ENCODE results near the gene SPC24.
A peak's percentile ranks its signal among the peaks of the same experiment; 100 is the strongest.
"Not testable (repeated sequence)": the region's sequence is repeated elsewhere in the genome, so short reads cannot be mapped to it uniquely, and the experiment has no call there.

Gene SPC24

DNA sequence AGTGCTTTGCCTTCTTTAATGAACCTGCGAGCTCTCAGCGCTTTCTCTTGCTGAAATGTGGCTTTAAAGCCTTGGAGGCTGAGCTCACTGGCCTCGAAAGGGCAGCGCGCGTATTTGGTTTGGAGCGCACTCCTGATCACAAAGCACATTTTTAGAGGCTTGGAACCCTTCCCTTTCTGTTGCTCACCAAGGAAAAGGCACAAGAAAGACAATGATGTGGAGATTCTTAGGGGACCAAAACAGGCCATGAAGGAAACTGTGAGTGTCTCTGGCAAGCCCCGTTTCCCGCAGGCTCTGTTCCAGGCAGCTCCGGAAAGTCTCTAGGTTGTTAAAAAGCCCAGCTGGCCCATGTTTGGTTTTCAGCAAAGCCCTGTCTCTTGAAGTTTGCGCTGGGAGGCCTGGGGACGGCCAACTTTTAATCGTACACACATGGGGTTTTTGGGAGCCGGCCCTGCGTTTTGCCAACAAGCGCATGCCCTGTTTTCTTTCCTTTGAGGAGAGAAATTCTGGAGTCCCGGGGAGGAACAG lies 9.4 kb upstream of the SPC24 start:
- Histone ChIP-seq H3K4me3 (ENCODE audit: low read depth, low read length) (no peak overlapping the region), H3K36me3 (ENCODE audit: control insufficient read depth, insufficient read depth, low read length) (no peaks in the 10 kb centered on the region), H3K27ac (no peak overlapping the region), H3K9ac (no peak overlapping the region), H3K9me3 (ENCODE audit: control insufficient read depth, low read length) (no peaks in the 10 kb centered on the region), H3K4me1 (no peaks in the 10 kb centered on the region), H3K4me2 (ENCODE audit: low read length) (no peak overlapping the region), H3K79me2 (no peaks in the 10 kb centered on the region), H3K27me3 (ENCODE audit: control insufficient read depth, insufficient read depth, low read length) (no peaks in the 10 kb centered on the region), H2AFZ (no peak overlapping the region)
- TF ChIP-seq, protein P1, sequence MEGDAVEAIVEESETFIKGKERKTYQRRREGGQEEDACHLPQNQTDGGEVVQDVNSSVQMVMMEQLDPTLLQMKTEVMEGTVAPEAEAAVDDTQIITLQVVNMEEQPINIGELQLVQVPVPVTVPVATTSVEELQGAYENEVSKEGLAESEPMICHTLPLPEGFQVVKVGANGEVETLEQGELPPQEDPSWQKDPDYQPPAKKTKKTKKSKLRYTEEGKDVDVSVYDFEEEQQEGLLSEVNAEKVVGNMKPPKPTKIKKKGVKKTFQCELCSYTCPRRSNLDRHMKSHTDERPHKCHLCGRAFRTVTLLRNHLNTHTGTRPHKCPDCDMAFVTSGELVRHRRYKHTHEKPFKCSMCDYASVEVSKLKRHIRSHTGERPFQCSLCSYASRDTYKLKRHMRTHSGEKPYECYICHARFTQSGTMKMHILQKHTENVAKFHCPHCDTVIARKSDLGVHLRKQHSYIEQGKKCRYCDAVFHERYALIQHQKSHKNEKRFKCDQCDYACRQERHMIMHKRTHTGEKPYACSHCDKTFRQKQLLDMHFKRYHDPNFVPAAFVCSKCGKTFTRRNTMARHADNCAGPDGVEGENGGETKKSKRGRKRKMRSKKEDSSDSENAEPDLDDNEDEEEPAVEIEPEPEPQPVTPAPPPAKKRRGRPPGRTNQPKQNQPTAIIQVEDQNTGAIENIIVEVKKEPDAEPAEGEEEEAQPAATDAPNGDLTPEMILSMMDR (IDR thresholded peaks at IDR 0.05), result no peak

DNA sequence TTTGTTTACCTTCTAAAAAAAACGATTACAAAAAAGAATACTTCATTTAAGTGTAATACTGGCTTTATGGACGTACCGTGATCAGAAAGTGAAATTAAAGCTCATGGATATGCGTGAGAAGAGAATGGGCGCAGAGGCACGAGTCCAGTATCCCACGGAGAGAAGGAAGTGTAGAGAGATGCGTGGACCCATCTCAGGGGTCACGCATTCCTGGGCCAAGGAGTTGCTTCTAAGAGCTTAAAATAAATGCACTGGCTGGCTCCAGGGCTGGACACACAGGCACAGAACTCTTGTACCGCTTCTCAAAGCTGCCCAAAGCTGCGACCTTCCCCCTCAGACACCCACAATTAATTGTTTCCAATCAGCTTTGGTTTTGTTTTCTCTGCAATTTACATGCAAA lies 8.7 kb upstream of the SPC24 start:
- H3K4me1 ChIP-seq, result no peaks in the 10 kb centered on the region
- no peaks in the 10 kb centered on the region for H3K36me3 ChIP-seq (ENCODE audit: control insufficient read depth, insufficient read depth, low read length)
- H3K4me2 ChIP-seq (ENCODE audit: low read length), result no peak overlapping the region
- H3K79me2 ChIP-seq, result no peaks in the 10 kb centered on the region
- no peaks in the 10 kb centered on the region for H3K9me3 ChIP-seq (ENCODE audit: control insufficient read depth, low read length)
- no peak overlapping the region for H3K9ac ChIP-seq
- no peaks in the 10 kb centered on the region for H3K27me3 ChIP-seq (ENCODE audit: control insufficient read depth, insufficient read depth, low read length)
- TF ChIP-seq, protein P1 (IDR thresholded peaks at IDR 0.05), result no peak
- no peak overlapping the region for H2AFZ ChIP-seq
- no peak overlapping the region for H3K27ac ChIP-seq
- H3K4me3 ChIP-seq (ENCODE audit: low read depth, low read length), result no peak overlapping the region

DNA sequence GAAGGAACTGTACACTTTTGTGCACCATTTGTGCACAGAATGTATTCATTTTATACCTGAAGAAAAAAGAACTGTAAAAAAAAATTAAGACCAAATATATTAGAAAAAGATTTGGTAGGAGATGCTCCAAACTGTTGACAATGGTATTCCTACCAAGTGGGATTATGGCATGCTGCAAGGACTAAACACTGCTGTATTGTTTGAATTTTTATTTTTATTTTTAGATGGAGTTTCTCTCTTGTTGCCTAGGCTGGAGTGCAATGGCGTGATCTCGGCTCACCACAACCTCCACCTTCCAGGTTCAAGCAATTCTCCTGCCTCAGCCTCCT lies 4.8 kb upstream of the SPC24 start:
- H3K27me3 ChIP-seq (ENCODE audit: control insufficient read depth, insufficient read depth, low read length); H3K79me2 ChIP-seq; H3K9ac ChIP-seq; H3K4me1 ChIP-seq; H3K4me3 ChIP-seq (ENCODE audit: low read depth, low read length); H3K27ac ChIP-seq; H3K36me3 ChIP-seq (ENCODE audit: control insufficient read depth, insufficient read depth, low read length); H2AFZ ChIP-seq; H3K9me3 ChIP-seq (ENCODE audit: control insufficient read depth, low read length); H3K4me2 ChIP-seq (ENCODE audit: low read length): not testable (repeated sequence)

DNA sequence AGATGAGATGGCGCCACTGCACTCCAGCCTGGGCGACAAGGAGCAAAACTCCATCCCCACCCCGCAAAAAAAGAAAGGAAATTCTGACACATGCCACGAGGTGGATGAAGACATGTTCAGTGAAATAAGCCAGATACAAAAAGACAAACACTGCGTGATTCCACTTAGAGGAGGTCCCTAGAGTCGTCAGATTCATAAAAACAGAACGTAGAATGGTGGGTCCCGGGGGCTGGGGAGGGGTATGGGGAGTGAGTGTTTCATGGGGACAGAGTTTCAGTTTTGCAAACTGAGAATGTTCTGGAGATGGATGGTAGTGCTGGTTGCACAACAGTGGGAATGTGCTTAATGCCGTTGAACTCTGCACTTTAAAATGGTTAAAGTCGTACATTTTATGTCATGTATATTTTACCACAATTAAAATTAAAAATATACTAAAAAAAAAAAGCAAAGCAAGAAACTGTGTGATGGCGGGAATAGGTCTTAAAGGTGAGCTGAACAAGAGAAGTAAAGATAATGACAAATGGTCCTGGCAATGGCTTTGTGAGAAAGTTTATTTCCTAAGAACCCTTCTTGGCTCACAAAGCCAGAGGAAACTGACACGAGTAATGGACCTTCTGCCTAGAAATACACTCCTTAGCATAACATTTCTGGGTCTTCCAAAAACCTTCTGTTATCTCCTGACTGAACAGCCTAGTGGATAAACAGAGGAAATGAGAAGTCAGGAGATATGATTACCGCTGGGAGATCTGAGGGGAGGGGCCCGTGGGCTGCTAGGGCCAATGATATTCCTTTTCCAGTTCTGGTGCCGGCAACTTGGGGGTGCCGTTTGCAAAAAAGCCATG lies 4.2 kb upstream of the SPC24 start:
- Histone ChIP-seq H3K9ac (no peak overlapping the region), H3K27me3 (ENCODE audit: control insufficient read depth, insufficient read depth, low read length) (no peaks in the 10 kb centered on the region), H3K79me2 (no peaks in the 10 kb centered on the region), H3K4me2 (ENCODE audit: low read length) (no peak overlapping the region), H3K4me3 (ENCODE audit: low read depth, low read length) (no peak overlapping the region), H2AFZ (no peak overlapping the region), H3K9me3 (ENCODE audit: control insufficient read depth, low read length) (no peaks in the 10 kb centered on the region), H3K27ac (no peak overlapping the region), H3K36me3 (ENCODE audit: control insufficient read depth, insufficient read depth, low read length) (no peaks in the 10 kb centered on the region), H3K4me1 (peaks cover 11% of the 10 kb centered on the region)
- TF ChIP-seq, protein P1 (IDR thresholded peaks at IDR 0.05), result no peak

DNA sequence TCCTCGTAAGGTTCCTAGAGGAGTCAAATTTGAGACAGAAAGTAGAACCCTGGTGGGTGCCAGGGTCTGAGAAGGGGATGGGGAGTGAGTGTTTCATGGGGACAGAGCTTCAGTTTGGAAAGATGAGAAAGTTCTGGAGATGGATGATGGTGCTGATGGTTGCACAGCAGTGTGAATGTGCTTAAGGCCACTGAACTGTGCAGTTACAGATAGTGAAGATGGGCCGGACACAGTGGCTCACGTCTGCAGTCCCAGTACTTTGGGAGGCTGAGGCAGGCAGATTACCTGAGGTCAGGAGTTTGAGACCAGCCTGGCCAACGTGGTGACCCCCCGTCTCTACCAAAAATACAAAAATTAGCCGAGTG lies 917 bp downstream of the SPC24 start:
- H3K9ac ChIP-seq, result no peak overlapping the region
- no peak overlapping the region for H3K4me2 ChIP-seq (ENCODE audit: low read length)
- no peaks in the 10 kb centered on the region for H3K36me3 ChIP-seq (ENCODE audit: control insufficient read depth, insufficient read depth, low read length)
- H3K9me3 ChIP-seq (ENCODE audit: control insufficient read depth, low read length), result no peaks in the 10 kb centered on the region
- peaks cover 11% of the 10 kb centered on the region for H3K4me1 ChIP-seq
- peak overlapping the region; percentile 8 for H2AFZ ChIP-seq
- H3K27me3 ChIP-seq (ENCODE audit: control insufficient read depth, insufficient read depth, low read length), result no peaks in the 10 kb centered on the region
- H3K4me3 ChIP-seq (ENCODE audit: low read depth, low read length), result no peak overlapping the region
- no peak overlapping the region for H3K27ac ChIP-seq
- no peaks in the 10 kb centered on the region for H3K79me2 ChIP-seq
- TF ChIP-seq, protein P1 (IDR thresholded peaks at IDR 0.05), result no peak

All from parathyroid adenoma (tissue), 2 donors.